Measurements from ENCODE around the gene RPTOR.

Gene RPTOR

GRCh38 chr17:80992948-80993624 is 448.4 kb downstream of the RPTOR start:
- peak; percentile 16 for DNase-seq

- no peak for DNase-seq
Measured at GRCh38 chr17:80995131-80995530, 450.5 kb downstream of the RPTOR start.

- no peak for DNase-seq
Measured at GRCh38 chr17:80996422-80997305, 452.0 kb downstream of the RPTOR start.

- peak; percentile 61 for DNase-seq
Measured at GRCh38 chr17:80997424-80998117, 452.9 kb downstream of the RPTOR start.

- no peak for DNase-seq
Measured at GRCh38 chr17:80998118-80998747, 453.6 kb downstream of the RPTOR start.

- DNase-seq: no peak
Measured at GRCh38 chr17:80998748-80999535, 454.3 kb downstream of the RPTOR start.

- DNase-seq: no peak
Measured at GRCh38 chr17:80999536-81000333, 455.1 kb downstream of the RPTOR start.

- no peak for DNase-seq
Measured at GRCh38 chr17:81000334-81000630, 455.6 kb downstream of the RPTOR start.

GRCh38 chr17:81000631-81001357 is 456.2 kb downstream of the RPTOR start:
- no peak for DNase-seq

GRCh38 chr17:81002013-81002384 is 457.4 kb downstream of the RPTOR start:
- no peak for DNase-seq

- peak; percentile 13 for DNase-seq
Measured at GRCh38 chr17:81002409-81003361, 458.0 kb downstream of the RPTOR start.

GRCh38 chr17:81003711-81004475 is 459.3 kb downstream of the RPTOR start:
- peak; percentile 13 for DNase-seq

GRCh38 chr17:81006891-81007290 is 462.3 kb downstream of the RPTOR start:
- no peak for DNase-seq

- no peak for DNase-seq
Measured at GRCh38 chr17:81008140-81008539, 463.5 kb downstream of the RPTOR start.

GRCh38 chr17:81009136-81009535 is 464.5 kb downstream of the RPTOR start:
- DNase-seq: peak; percentile 40

GRCh38 chr17:81010935-81011334 is 466.3 kb downstream of the RPTOR start:
- DNase-seq: no peak

- DNase-seq: no peak
Measured at GRCh38 chr17:81011951-81012350, 467.3 kb downstream of the RPTOR start.

GRCh38 chr17:81012574-81013447 is 468.2 kb downstream of the RPTOR start:
- no peak for DNase-seq
